Colonic mucosa (tissue), 4 donors: Measurements from ENCODE around the gene SPOUT1. TPM values are rescaled to one million over a fixed set of nuclear protein-coding genes. Genes with fewer than 3 reads are reported as not detected.
"Not testable (repeated sequence)": the region's sequence is repeated elsewhere in the genome, so short reads cannot be mapped to it uniquely, and the experiment has no call there.

ENCODE experiments used
- DNase-seq: peaks from one replicate; pipeline ENCODE4 v3.0.0-alpha.2; 2020
- H3K27ac ChIP-seq: fragments of 200-600 bp; one replicate; pipeline ENCODE4 v1.8.0; 2021
- H3K27me3 ChIP-seq: fragments of 200-600 bp; one replicate; pipeline ENCODE4 v1.8.0; 2021
- H3K36me3 ChIP-seq: fragments of 200-600 bp; one replicate; pipeline ENCODE4 v1.8.0; 2021
- H3K4me1 ChIP-seq: fragments of 200-600 bp; one replicate; pipeline ENCODE4 v1.8.0; 2021; ENCODE audit warnings: mild to moderate bottlenecking
- H3K4me3 ChIP-seq: fragments of 200-600 bp; one replicate; pipeline ENCODE4 v1.8.0; 2021
- H3K9ac ChIP-seq, 2 donors: one replicate each; pipeline ENCODE4 v1.7.0; 2013; ENCODE audit warnings: control low read depth in 2 of 2, low read depth in 2 of 2, low read length in 2 of 2
- H3K9me3 ChIP-seq: fragments of 200-600 bp; one replicate; pipeline ENCODE4 v1.8.0; 2021
- CTCF ChIP-seq: fragments of 200-600 bp; IDR thresholded peaks from one replicate; pipeline ENCODE4 v1.8.0; 2022; ENCODE audit warnings: antibody characterized with exemption, mild to moderate bottlenecking
- intact Hi-C: fragments of 100-400 bp; cut with DNase I; formaldehyde crosslinking; loops from one replicate; pipeline ENCODE4 v1.14.1; 2022
- total RNA-seq, 2 donors: library from RNA; stranded (reverse); fragmentation: NEBNext Ultra II Directional in 1 of 2; extraction: Animal tissue kit (Norgen Biotek cat#: 25700) in 1 of 2; gene quantifications; one replicate each; pipeline ENCODE4 v1.2.1, GENCODE V29; 2021
- donor health status: healthy.
- donor health status: DM: no; HTN: no; CAD: no.
- donor health status: DM: no; HTN: no; CAD: no.

SPOUT1 gene
- total RNA-seq, 2 donors from 2014 or later = 25.1 to 66.6 TPM

GRCh38 chr9:128862401-128862851, 32.8 kb upstream of the SPOUT1 start:
- no peak for TF ChIP-seq CTCF
- H3K9me3 ChIP-seq = no peaks in the 10 kb centered on the region
- no peaks in the 10 kb centered on the region for H3K36me3 ChIP-seq
- peak; percentile 43 for DNase-seq
- no peak overlapping the region for H3K9ac ChIP-seq
- H3K4me3 ChIP-seq = no peak overlapping the region
- intact Hi-C loops = loop anchor here (2.0 kb wide), 1 partner anchor 66 kb away; no protein-coding TSS in a partner anchor
- H3K27ac ChIP-seq = no peak overlapping the region
- no peaks in the 10 kb centered on the region for H3K27me3 ChIP-seq
- H3K4me1 ChIP-seq = no peaks in the 10 kb centered on the region

- Histone ChIP-seq H3K4me3 (no peak overlapping the region), H3K4me1 (no peaks in the 10 kb centered on the region), H3K9me3 (no peaks in the 10 kb centered on the region), H3K36me3 (no peaks in the 10 kb centered on the region), H3K27me3 (no peaks in the 10 kb centered on the region), H3K27ac (no peak overlapping the region), H3K9ac (no peak overlapping the region)
- DNase-seq = no peak
- intact Hi-C loops = no loop called here
- no peak for TF ChIP-seq CTCF
Measured at GRCh38 chr9:128861501-128861900, 31.9 kb upstream of the SPOUT1 start.

GRCh38 chr9:128860937-128861336, 31.3 kb upstream of the SPOUT1 start:
- Histone ChIP-seq H3K4me3 (no peak overlapping the region), H3K9ac (no peak overlapping the region), H3K4me1 (no peaks in the 10 kb centered on the region), H3K27me3 (no peaks in the 10 kb centered on the region), H3K36me3 (no peaks in the 10 kb centered on the region), H3K9me3 (no peaks in the 10 kb centered on the region), H3K27ac (no peak overlapping the region)
- no peak for DNase-seq
- intact Hi-C loops = no loop called here
- no peak for TF ChIP-seq CTCF

- H3K36me3 ChIP-seq, H3K9me3 ChIP-seq, H3K4me1 ChIP-seq, H3K9ac ChIP-seq, H3K27me3 ChIP-seq, DNase-seq, H3K4me3 ChIP-seq, intact Hi-C loops, H3K27ac ChIP-seq: not testable (repeated sequence)
Measured at GRCh38 chr9:128858476-128858875, 28.9 kb upstream of the SPOUT1 start.

- DNase-seq, H3K27me3 ChIP-seq, H3K4me3 ChIP-seq, H3K27ac ChIP-seq, H3K36me3 ChIP-seq, H3K9ac ChIP-seq, intact Hi-C loops, H3K9me3 ChIP-seq, H3K4me1 ChIP-seq: not testable (repeated sequence)
Measured at GRCh38 chr9:128854454-128854853, 24.9 kb upstream of the SPOUT1 start.

- H3K27me3 ChIP-seq, H3K27ac ChIP-seq, H3K36me3 ChIP-seq, H3K4me3 ChIP-seq, intact Hi-C loops, H3K9me3 ChIP-seq, DNase-seq, H3K9ac ChIP-seq, H3K4me1 ChIP-seq: not testable (repeated sequence)
Measured at GRCh38 chr9:128852646-128853045, 23.1 kb upstream of the SPOUT1 start.

GRCh38 chr9:128851779-128852600, 22.4 kb upstream of the SPOUT1 start:
- H3K9me3 ChIP-seq, H3K36me3 ChIP-seq, intact Hi-C loops, H3K27ac ChIP-seq, H3K9ac ChIP-seq, H3K4me3 ChIP-seq, H3K4me1 ChIP-seq, H3K27me3 ChIP-seq: not testable (repeated sequence)
- peak; percentile 46 for TF ChIP-seq CTCF
- DNase-seq = peak; percentile 26

GRCh38 chr9:128851024-128851423, 21.4 kb upstream of the SPOUT1 start:
- H3K9ac ChIP-seq, DNase-seq, H3K9me3 ChIP-seq, H3K36me3 ChIP-seq, H3K27ac ChIP-seq, H3K27me3 ChIP-seq, H3K4me1 ChIP-seq, H3K4me3 ChIP-seq, intact Hi-C loops: not testable (repeated sequence)
